IMR-90 (cell line): ENCODE results near the gene SH3RF2. TPM values are rescaled to one million over a fixed set of nuclear protein-coding genes. Genes with fewer than 3 reads are reported as not detected.

Source experiments
- ATAC-seq: fragments of 200-7000 bp; cut with Tn5 transposase; 2 replicates; pipeline ENCODE4 v1.9.1; 2020; ENCODE audit warnings: low read depth, mild to moderate bottlenecking, moderate library complexity
- BruUV-seq: library from RNA; stranded (reverse); fragments of 400-500 nt; replicated peaks from 2 replicates; lab custom pipeline; 2021; lab: Mats Ljungman, UMichigan
- CTCF ChIA-PET: fragments of 300-600 bp; formaldehyde crosslinking; extraction: SDS; loops from one replicate; lab custom pipeline; 2021; ENCODE audit warnings: antibody characterized with exemption; lab: Yijun Ruan, JAX
- POLR2A ChIA-PET: fragments of 300-600 bp; sonication (Branson Sonifier 250); formaldehyde crosslinking; loops from one replicate; lab custom pipeline; 2022; ENCODE audit warnings: antibody characterized with exemption; ENCODE audit not compliant: unreplicated experiment; lab: Charles Lee
- DNase-seq: peaks from one replicate; pipeline ENCODE4 v3.0.0; 2013
- H2AFZ ChIP-seq: replicated peaks from 2 replicates; pipeline ENCODE3; 2013; ENCODE audit warnings: low read length, mild to moderate bottlenecking; ENCODE audit not compliant: poor library complexity
- H2AK5ac ChIP-seq: 2 replicates; pipeline ENCODE4 v1.6.1; 2013; ENCODE audit warnings: low read depth, low read length, inconsistent platforms
- H2AK9ac ChIP-seq: replicated peaks from 2 replicates; pipeline ENCODE3; 2013; ENCODE audit warnings: mild to moderate bottlenecking, low read depth, low read length, moderate library complexity; ENCODE audit not compliant: poor library complexity
- H2BK120ac ChIP-seq: 2 replicates; pipeline ENCODE4 v1.6.1; 2013; ENCODE audit warnings: low read depth, low read length, inconsistent platforms
- H2BK15ac ChIP-seq: 3 replicates; pipeline ENCODE4 v1.6.1; 2013; ENCODE audit warnings: low read depth, low read length, inconsistent platforms
- H2BK20ac ChIP-seq: 2 replicates; pipeline ENCODE4 v1.6.1; 2013; ENCODE audit warnings: low read depth, mild to moderate bottlenecking, inconsistent platforms, low read length, moderate library complexity
- H2BK5ac ChIP-seq: 2 replicates; pipeline ENCODE4 v1.6.1; 2013; ENCODE audit warnings: mild to moderate bottlenecking, low read depth, low read length, inconsistent platforms; ENCODE audit not compliant: poor library complexity, severe bottlenecking
- H3K14ac ChIP-seq: replicated peaks from 2 replicates; pipeline ENCODE4 v1.6.1; 2013; ENCODE audit warnings: low read depth, low read length, inconsistent platforms
- H3K18ac ChIP-seq: 2 replicates; pipeline ENCODE4 v1.6.1; 2013; ENCODE audit warnings: low read depth, low read length, control low read depth
- H3K23ac ChIP-seq: 2 replicates; pipeline ENCODE4 v1.6.1; 2013; ENCODE audit warnings: low read depth, low read length, inconsistent platforms
- H3K27ac ChIP-seq: 2 replicates; pipeline ENCODE4 v1.5.1; 2013; ENCODE audit warnings: mild to moderate bottlenecking, control low read depth, low read length; ENCODE audit not compliant: insufficient read depth
- H3K27me3 ChIP-seq: 2 replicates; pipeline ENCODE4 v1.6.1; 2013; ENCODE audit warnings: low read length; ENCODE audit not compliant: control insufficient read depth, insufficient read depth
- H3K36me3 ChIP-seq: 2 replicates; pipeline ENCODE4 v1.6.1; 2013; ENCODE audit warnings: low read length, mixed read lengths; ENCODE audit not compliant: control insufficient read depth, insufficient read depth
- H3K4ac ChIP-seq: 2 replicates; pipeline ENCODE4 v1.6.1; 2013; ENCODE audit warnings: low read depth, low read length, inconsistent platforms
- H3K4me1 ChIP-seq: 2 replicates; pipeline ENCODE4 v1.6.1; 2013; ENCODE audit warnings: low read length, mixed read lengths; ENCODE audit not compliant: control insufficient read depth, insufficient read depth
- H3K4me2 ChIP-seq: 2 replicates; pipeline ENCODE4 v1.6.1; 2013; ENCODE audit warnings: low read depth, mild to moderate bottlenecking, control low read depth, low read length, moderate library complexity
- H3K4me3 ChIP-seq: 2 replicates; pipeline ENCODE4 v1.5.1; 2013; ENCODE audit warnings: low read depth, mild to moderate bottlenecking, control low read depth, low read length, moderate library complexity; ENCODE audit not compliant: insufficient read depth
- H3K56ac ChIP-seq: 2 replicates; pipeline ENCODE4 v1.6.1; 2013; ENCODE audit warnings: low read length, inconsistent platforms; ENCODE audit not compliant: insufficient read depth; ENCODE audit errors: extremely low read depth
- H3K79me1 ChIP-seq, 2 experiments: 2 replicates each; pipeline ENCODE4 v1.6.1; 2013; ENCODE audit warnings: low read length in 2 of 2, inconsistent platforms in 1 of 2, low read depth in 1 of 2
- H3K9ac ChIP-seq: 2 replicates; pipeline ENCODE4 v1.6.1; 2013; ENCODE audit warnings: low read depth, low read length, control low read depth
- H3K9me1 ChIP-seq: 2 replicates; pipeline ENCODE4 v1.6.1; 2013; ENCODE audit warnings: low read length, inconsistent platforms; ENCODE audit not compliant: insufficient read depth
- H3K9me3 ChIP-seq: 2 replicates; pipeline ENCODE4 v1.6.1; 2013; ENCODE audit warnings: low read length; ENCODE audit not compliant: control insufficient read depth, insufficient read depth
- H4K20me1 ChIP-seq: 2 replicates; pipeline ENCODE4 v1.6.1; 2013; ENCODE audit warnings: low read length, inconsistent platforms; ENCODE audit not compliant: insufficient read depth
- H4K5ac ChIP-seq: 2 replicates; pipeline ENCODE4 v1.6.1; 2013; ENCODE audit warnings: mild to moderate bottlenecking, low read depth, low read length, control low read depth
- H4K8ac ChIP-seq, 2 experiments: 2 replicates each; pipeline ENCODE4 v1.6.1; 2013; ENCODE audit warnings: low read depth in 2 of 2, low read length in 2 of 2, control low read depth in 1 of 2, inconsistent platforms in 1 of 2
- H4K91ac ChIP-seq: 2 replicates; pipeline ENCODE4 v1.6.1; 2013; ENCODE audit warnings: low read depth, low read length, inconsistent platforms; ENCODE audit not compliant: insufficient read depth
- RAD21 ChIP-seq: IDR thresholded peaks from 2 replicates; pipeline ENCODE4 v1.6.1; 2012; ENCODE audit warnings: low read length, improper control_type of control experiment
- WGBS, 2 experiments: methylation state at CpG; one replicate each; pipeline versions ENCODE4 v1.1.5 to v1.1.7; 2013; ENCODE audit warnings: missing lambda C conversion rate in 2 of 2; ENCODE audit not compliant: insufficient read length in 1 of 2; ENCODE audit errors: extremely low coverage in 2 of 2; 5-methylcytosine and 5-hydroxymethylcytosine counted together
- dilution Hi-C: fragments of 300-500 bp; cut with HindIII; formaldehyde crosslinking; loops from one replicate; pipeline ENCODE4 v1.14.3; 2018; ENCODE audit warnings: low sequenced_read_pairs; ENCODE audit not compliant: unreplicated experiment
- in situ Hi-C: fragments of 300-500 bp; cut with MboI; formaldehyde crosslinking; loops from 3 replicates; pipeline ENCODE4 v1.14.3; 2019; ENCODE audit warnings: low sequenced_read_pairs, inconsistent platforms, mixed read lengths
- intact Hi-C: fragments of 100-400 bp; cut with micrococcal nuclease; formaldehyde crosslinking; loops from 2 replicates; pipeline ENCODE4 v1.10.0; 2022
- polyA plus RNA-seq, 3 experiments: library from polyadenylated mRNA; depleted of rRNA; stranded (reverse); fragments of >200 nt; gene quantifications; 2 replicates each; pipeline ENCODE4 v1.2.3, GENCODE V29; 2012; ENCODE audit warnings: low replicate concordance in 1 of 3
- total RNA-seq: library from RNA; depleted of rRNA; stranded (reverse); fragments of >200 nt; gene quantifications from 2 replicates; pipeline ENCODE4 v1.2.3, GENCODE V29; 2012

Gene SH3RF2
- total and polyA plus RNA-seq, 2 of the 4 experiments (the other 2 are of a cell fraction): 1.3 to 1.7 TPM

DNA sequence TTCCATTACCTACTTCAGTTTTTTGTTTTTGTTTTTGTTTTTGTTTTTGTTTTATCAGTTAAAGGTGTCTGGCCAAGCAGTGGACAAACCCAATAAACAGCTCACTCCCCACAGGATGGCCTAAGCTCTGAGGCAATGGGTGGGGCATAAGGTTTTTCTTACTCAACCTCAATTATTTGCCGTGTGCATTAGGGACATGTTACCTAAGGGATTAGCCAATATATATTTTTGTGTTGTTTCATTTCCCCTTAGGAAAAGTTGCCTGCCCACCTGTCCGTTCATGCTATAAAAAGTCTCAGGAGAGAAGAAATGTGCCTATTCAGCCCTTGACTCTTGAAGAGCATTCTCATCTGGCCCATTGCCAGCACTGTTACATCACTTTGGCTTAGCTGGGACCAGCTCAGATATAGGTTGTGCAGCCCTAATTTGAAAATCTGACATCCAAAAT, 7.3 kb downstream of the SH3RF2 start:
- H2BK5ac ChIP-seq: no peak overlapping the region
- no peaks in the 10 kb centered on the region for H4K20me1 ChIP-seq
- POLR2A ChIA-PET: no interaction called here
- CTCF ChIA-PET: no interaction called here
- no peaks in the 10 kb centered on the region for H3K79me1 ChIP-seq
- no peak overlapping the region for H3K9ac ChIP-seq
- no peak overlapping the region for H3K14ac ChIP-seq
- H2AFZ ChIP-seq: no peak overlapping the region
- H2BK20ac ChIP-seq: no peak overlapping the region
- DNase-seq (peak; percentile 25), ATAC-seq (no peak)
- 100% methylated on average over 1 of the region's 2 CpGs; no CpG with 5 or more reads in 1 of the 2 experiments for WGBS, 2 experiments
- no peak overlapping the region for H3K4me2 ChIP-seq
- no peak overlapping the region for H3K4ac ChIP-seq
- no peak overlapping the region for H2BK120ac ChIP-seq
- intact Hi-C loops (loop anchor here (5.0 kb wide), 1 partner anchor 104 kb away; no protein-coding TSS in a partner anchor), in situ Hi-C loops (no loop called here), dilution Hi-C loops (no loop called here)
- no peak overlapping the region for H2AK5ac ChIP-seq
- H3K23ac ChIP-seq: no peak overlapping the region
- no peak overlapping the region for H3K18ac ChIP-seq
- no peak overlapping the region for H3K27ac ChIP-seq
- H2BK15ac ChIP-seq: no peak overlapping the region
- no peak for TF ChIP-seq RAD21
- no TSS peak for BruUV-seq
- peaks cover 2% of the 10 kb centered on the region; the same call in 1 of the 2 replicates for H3K27me3 ChIP-seq
- peaks cover 5% of the 10 kb centered on the region; the same call in 1 of the 2 replicates for H3K4me1 ChIP-seq
- no peak overlapping the region for H4K8ac ChIP-seq
- H3K9me3 ChIP-seq: no peaks in the 10 kb centered on the region
- H3K4me3 ChIP-seq: no peak overlapping the region
- H4K91ac ChIP-seq: no peak overlapping the region
- no peak overlapping the region for H2AK9ac ChIP-seq
- peaks cover 10% of the 10 kb centered on the region for H3K9me1 ChIP-seq
- no peak overlapping the region for H3K56ac ChIP-seq
- no peak overlapping the region for H4K5ac ChIP-seq
- H3K36me3 ChIP-seq: no peaks in the 10 kb centered on the region
